Central memory CD4-positive, alpha-beta T cell (primary cell): Measurements from ENCODE around the gene GALNT11.
"Not testable (repeated sequence)": the region's sequence is repeated elsewhere in the genome, so short reads cannot be mapped to it uniquely, and the experiment has no call there.

Source experiments
- DNase-seq: peaks from one replicate; pipeline ENCODE4 v3.0.0; 2022
- total RNA-seq, 3 experiments: gene quantifications; one replicate each; lab custom pipeline; 2026; lab: John Stamatoyannopoulos, UW

The GALNT11 gene
- 36.3 to 53.9 (median 46.2) reads per million in 3 experiments for total RNA-seq

- DNase-seq = peak; percentile 89
Measured at GRCh38 chr7:152025077-152025936, at the start of gene GALNT11. GALNT11 (plus strand) TSS chr7:152025674; CDS start chr7:152094228, 68,554 bp downstream.

- DNase-seq = no peak
Measured at GRCh38 chr7:151978616-151979015, 46.9 kb upstream of the GALNT11 start.

GRCh38 chr7:151981223-151981622 lies 44.3 kb upstream of the GALNT11 start:
- DNase-seq = no peak

GRCh38 chr7:151982806-151983205 lies 42.7 kb upstream of the GALNT11 start:
- no peak for DNase-seq

- no peak for DNase-seq
Measured at GRCh38 chr7:151984612-151985011, 40.9 kb upstream of the GALNT11 start.

GRCh38 chr7:151987748-151988529 lies 37.5 kb upstream of the GALNT11 start:
- no peak for DNase-seq

GRCh38 chr7:151992375-151992774 lies 33.1 kb upstream of the GALNT11 start:
- peak; percentile 23 for DNase-seq

- no peak for DNase-seq
Measured at GRCh38 chr7:151993977-151994676, 31.3 kb upstream of the GALNT11 start.

GRCh38 chr7:151999424-152000090 lies 25.9 kb upstream of the GALNT11 start:
- DNase-seq = no peak

GRCh38 chr7:152000191-152000590 lies 25.3 kb upstream of the GALNT11 start:
- DNase-seq = no peak

GRCh38 chr7:152006336-152006735 lies 19.1 kb upstream of the GALNT11 start:
- no peak for DNase-seq

- no peak for DNase-seq
Measured at GRCh38 chr7:152011860-152012259, 13.6 kb upstream of the GALNT11 start.

- DNase-seq = no peak
Measured at GRCh38 chr7:152013230-152013629, 12.2 kb upstream of the GALNT11 start.

- no peak for DNase-seq
Measured at GRCh38 chr7:152013974-152014373, 11.5 kb upstream of the GALNT11 start.

- no peak for DNase-seq
Measured at GRCh38 chr7:152014722-152015121, 10.8 kb upstream of the GALNT11 start.

GRCh38 chr7:152015600-152015999 lies 9.9 kb upstream of the GALNT11 start:
- DNase-seq = no peak

- no peak for DNase-seq
Measured at GRCh38 chr7:152016947-152017346, 8.5 kb upstream of the GALNT11 start.

GRCh38 chr7:152017683-152018082 lies 7.8 kb upstream of the GALNT11 start:
- not testable (repeated sequence) for DNase-seq

GRCh38 chr7:152021740-152022139 lies 3.7 kb upstream of the GALNT11 start:
- not testable (repeated sequence) for DNase-seq

GRCh38 chr7:152025937-152026890 lies 740 bp downstream of the GALNT11 start:
- no peak for DNase-seq
